Spinal cord (tissue), 10 donors: ENCODE results near the gene SORCS2. TPM values are rescaled to one million over a fixed set of nuclear protein-coding genes. Genes with fewer than 3 reads are reported as not detected.
A peak's percentile ranks its signal among the peaks of the same experiment; 100 is the strongest.

Source experiments
- DNase-seq, 6 donors: peaks; one replicate each; pipeline versions ENCODE4 v3.0.0 to v3.0.0-alpha.2; 2013 to 2015; ENCODE audit warnings: low spot score in 6 of 6, low read depth in 4 of 6
- H3K27ac ChIP-seq: one replicate; pipeline ENCODE4 v1.5.1; 2013; ENCODE audit warnings: low read depth, low read length, control low read depth
- H3K27me3 ChIP-seq: one replicate; pipeline ENCODE4 v1.6.1; 2013; ENCODE audit warnings: low read length; ENCODE audit not compliant: control insufficient read depth, insufficient read depth
- H3K36me3 ChIP-seq: one replicate; pipeline ENCODE4 v1.6.1; 2013; ENCODE audit warnings: low read length; ENCODE audit not compliant: control insufficient read depth, insufficient read depth
- H3K4me1 ChIP-seq: one replicate; pipeline ENCODE4 v1.6.1; 2013; ENCODE audit warnings: low read length; ENCODE audit not compliant: control insufficient read depth, insufficient read depth
- H3K4me3 ChIP-seq: one replicate; pipeline ENCODE4 v1.5.1; 2013; ENCODE audit warnings: low read depth, low read length, control low read depth
- H3K9me3 ChIP-seq: one replicate; pipeline ENCODE4 v1.6.1; 2013; ENCODE audit warnings: low read length; ENCODE audit not compliant: control insufficient read depth, insufficient read depth
- WGBS: methylation state at CpG from one replicate; pipeline ENCODE4 v1.1.5; 2013; ENCODE audit warnings: missing lambda C conversion rate; ENCODE audit not compliant: insufficient coverage; 5-methylcytosine and 5-hydroxymethylcytosine counted together
- polyA plus RNA-seq, 2 donors: library from polyadenylated mRNA; unstranded; fragments of 120-200 nt; gene quantifications; one replicate each; pipeline ENCODE4 v1.2.1, GENCODE V29; 2013; ENCODE audit not compliant: insufficient read length in 2 of 2
- total RNA-seq, 2 donors: library from RNA; depleted of rRNA in 1 of 2; stranded (reverse); fragments of 120-200 nt in 1 of 2; fragments of >200 nt in 1 of 2; gene quantifications; one replicate each; pipeline versions ENCODE4 v1.2.3 to v1.2.4, GENCODE V29; 2013 to 2014
- donor health status: healthy.

Gene SORCS2
- total and polyA plus RNA-seq, 4 donors: 7.3 to 24.8 (median 16.5) TPM

- Histone ChIP-seq H3K27ac (no peak overlapping the region), H3K4me1 (peaks cover 62% of the 10 kb centered on the region)
Observed at GRCh38 chr4:7366954-7367353, 174.6 kb downstream of the SORCS2 start.

GRCh38 chr4:7367406-7367805 is 175.1 kb downstream of the SORCS2 start:
- Histone ChIP-seq H3K27ac (no peak overlapping the region), H3K36me3 (no peaks in the 10 kb centered on the region), H3K4me1 (peaks cover 62% of the 10 kb centered on the region), H3K9me3 (no peaks in the 10 kb centered on the region), H3K27me3 (peaks cover 8% of the 10 kb centered on the region), H3K4me3 (no peak overlapping the region)
- 16% methylated on average over 12 of the region's 13 CpGs for WGBS
- DNase-seq: peak in 2 of 6 donors; percentile 55 to 85

More at GRCh38 chr4:7366954-7367353, 174.6 kb downstream of the SORCS2 start:
- no peaks in the 10 kb centered on the region for H3K9me3 ChIP-seq
- peaks cover 8% of the 10 kb centered on the region for H3K27me3 ChIP-seq
- H3K36me3 ChIP-seq: no peaks in the 10 kb centered on the region
- WGBS: 76% methylated on average over 7 of the region's 7 CpGs
- DNase-seq: no peak
- no peak overlapping the region for H3K4me3 ChIP-seq

DNA sequence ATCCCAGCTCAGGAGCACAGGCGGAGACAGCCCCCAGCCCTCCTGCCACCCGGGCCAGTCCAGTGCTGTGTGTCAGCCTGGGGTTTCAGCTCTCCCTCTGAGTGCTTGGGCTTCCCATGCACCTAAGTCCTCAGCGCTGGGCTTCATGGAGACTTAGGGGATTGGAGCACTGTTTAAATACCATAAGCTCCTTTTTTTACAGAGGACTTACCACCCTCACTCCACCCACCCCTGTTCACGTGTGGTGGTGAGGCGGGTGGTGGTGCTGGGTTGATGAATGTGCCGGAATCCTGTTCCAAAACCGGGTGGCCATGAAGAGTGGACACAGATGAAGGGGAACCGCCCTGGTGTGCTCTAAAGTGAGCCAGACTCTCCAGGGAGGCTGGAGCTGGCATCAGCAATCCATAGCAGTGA is 175.5 kb downstream of the SORCS2 start:
- Histone ChIP-seq H3K36me3 (no peaks in the 10 kb centered on the region), H3K27ac (no peak overlapping the region), H3K4me1 (peaks cover 62% of the 10 kb centered on the region), H3K9me3 (no peaks in the 10 kb centered on the region), H3K27me3 (peaks cover 8% of the 10 kb centered on the region), H3K4me3 (no peak overlapping the region)
- peak in 2 of 6 donors; percentile 29 to 52 for DNase-seq
- 40% methylated on average over 4 of the region's 8 CpGs for WGBS

DNA sequence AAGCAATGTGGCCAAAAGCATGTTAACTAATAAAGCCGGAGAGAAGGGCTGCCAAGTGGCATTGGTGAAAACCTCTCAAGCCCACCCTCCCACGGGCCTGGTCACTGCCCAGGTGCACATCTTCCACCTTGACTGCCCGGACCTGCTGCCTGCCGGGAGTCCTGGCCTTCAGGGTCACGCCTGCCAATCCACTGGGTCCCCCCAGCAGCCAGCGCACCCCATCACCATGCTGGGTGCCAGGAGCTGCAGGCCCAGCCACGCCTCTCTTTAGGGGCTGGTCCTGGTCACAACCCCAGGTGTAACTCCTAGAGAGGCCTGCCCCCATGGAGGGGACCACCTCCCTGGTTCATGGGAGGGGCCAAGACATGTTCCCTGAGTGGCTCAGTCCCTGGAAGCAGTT is 176.0 kb downstream of the SORCS2 start:
- H3K27ac ChIP-seq: no peak overlapping the region
- no peak for DNase-seq
- H3K36me3 ChIP-seq: no peaks in the 10 kb centered on the region
- H3K4me1 ChIP-seq: peaks cover 62% of the 10 kb centered on the region
- no peaks in the 10 kb centered on the region for H3K9me3 ChIP-seq
- 76% methylated on average over 7 of the region's 7 CpGs for WGBS
- no peak overlapping the region for H3K4me3 ChIP-seq
- peaks cover 8% of the 10 kb centered on the region for H3K27me3 ChIP-seq

DNA sequence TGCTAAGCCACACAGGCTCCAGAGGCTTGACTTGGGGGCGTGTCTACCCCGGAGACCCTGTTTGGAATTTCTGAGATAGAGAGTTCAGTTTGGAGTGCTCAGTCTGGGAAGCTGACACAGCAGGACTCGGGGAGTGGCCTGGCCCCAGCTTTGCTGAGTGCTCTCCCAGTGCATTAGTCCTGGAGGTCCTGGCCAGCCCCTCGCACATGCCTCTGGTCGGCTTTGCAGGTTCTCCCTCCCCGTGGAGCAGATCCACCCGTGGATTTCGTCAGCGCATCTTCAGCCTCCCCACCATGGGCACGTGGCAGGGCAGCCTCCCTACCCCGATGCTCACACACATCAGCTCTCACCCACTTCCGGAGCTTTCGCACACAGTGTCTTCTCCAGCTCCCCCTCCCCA is 177.2 kb downstream of the SORCS2 start:
- Histone ChIP-seq H3K9me3 (no peaks in the 10 kb centered on the region), H3K4me3 (no peak overlapping the region), H3K27ac (no peak overlapping the region), H3K4me1 (peaks cover 62% of the 10 kb centered on the region), H3K36me3 (no peaks in the 10 kb centered on the region), H3K27me3 (peaks cover 8% of the 10 kb centered on the region)
- WGBS: 90% methylated on average over 10 of the region's 13 CpGs
- no peak for DNase-seq

GRCh38 chr4:7370038-7370437 is 177.7 kb downstream of the SORCS2 start:
- no peak for DNase-seq

DNA sequence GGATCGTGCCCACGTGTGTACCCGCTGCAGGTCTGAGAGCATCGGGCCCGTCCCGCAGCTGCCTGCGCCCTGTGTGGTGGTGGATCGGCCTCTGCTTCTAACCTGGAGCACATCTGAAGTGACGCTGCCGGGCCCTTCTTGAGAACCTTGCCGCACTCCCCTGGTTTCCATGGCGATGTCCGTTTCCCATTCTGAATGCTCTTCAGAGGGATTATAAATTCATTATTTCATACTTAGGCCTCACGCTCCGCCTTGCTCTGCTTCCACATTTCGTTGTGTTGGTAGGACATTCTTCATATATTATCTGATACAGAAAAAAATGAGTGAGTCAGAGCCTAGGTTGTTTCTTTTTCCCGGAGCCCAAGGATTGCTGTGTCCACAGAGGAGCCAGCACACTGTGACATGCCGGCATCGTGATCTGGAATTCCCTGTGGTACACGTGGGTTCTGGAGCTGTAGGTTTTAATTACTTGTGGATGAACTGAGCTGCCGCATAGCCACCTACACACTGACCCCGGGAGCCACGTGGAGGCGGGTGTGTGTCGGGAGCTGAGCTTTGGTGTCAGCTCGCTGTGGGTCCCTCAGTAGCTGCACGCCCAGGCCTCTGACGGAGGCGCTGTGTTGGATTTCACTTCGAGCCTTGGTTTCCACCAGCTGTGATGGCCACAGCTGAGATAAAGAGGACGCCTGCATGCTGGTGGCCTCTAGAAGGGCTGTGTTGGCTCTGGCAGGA is 179.0 kb downstream of the SORCS2 start:
- DNase-seq: peak in 2 of 6 donors; percentile 44 to 87
- peaks cover 8% of the 10 kb centered on the region for H3K27me3 ChIP-seq
- no peak overlapping the region for H3K27ac ChIP-seq
- no peaks in the 10 kb centered on the region for H3K36me3 ChIP-seq
- H3K4me1 ChIP-seq: peaks cover 50% of the 10 kb centered on the region
- H3K4me3 ChIP-seq: no peak overlapping the region
- no peaks in the 10 kb centered on the region for H3K9me3 ChIP-seq
- 74% methylated on average over 27 of the region's 31 CpGs for WGBS

More at GRCh38 chr4:7370038-7370437, 177.7 kb downstream of the SORCS2 start:
- 89% methylated on average over 4 of the region's 7 CpGs for WGBS
- no peak overlapping the region for H3K4me3 ChIP-seq
- H3K36me3 ChIP-seq: no peaks in the 10 kb centered on the region
- H3K4me1 ChIP-seq: peaks cover 59% of the 10 kb centered on the region
- H3K27ac ChIP-seq: no peak overlapping the region
- peaks cover 8% of the 10 kb centered on the region for H3K27me3 ChIP-seq
- H3K9me3 ChIP-seq: no peaks in the 10 kb centered on the region

DNA sequence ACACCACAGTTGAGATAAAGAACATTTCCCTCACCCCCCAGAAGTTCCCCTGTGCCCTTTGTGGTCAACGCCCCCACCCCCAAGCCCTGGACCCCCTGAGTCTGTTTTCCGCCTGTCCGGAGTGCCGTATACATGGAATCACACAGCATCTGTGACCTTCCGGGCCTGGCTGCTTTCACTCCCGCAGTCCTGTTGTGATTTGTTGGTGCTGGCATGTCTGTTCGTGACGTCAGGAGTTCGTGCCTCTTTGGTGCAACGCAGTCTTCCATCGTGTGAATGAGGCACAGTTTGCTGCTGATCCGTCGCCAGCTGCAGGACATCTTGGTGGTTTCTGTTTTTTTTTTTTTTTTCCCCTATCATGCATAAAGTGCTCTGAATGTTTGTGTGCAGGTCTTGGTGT is 180.3 kb downstream of the SORCS2 start:
- Histone ChIP-seq H3K4me1 (peaks cover 43% of the 10 kb centered on the region), H3K27ac (no peak overlapping the region), H3K27me3 (no peaks in the 10 kb centered on the region), H3K9me3 (no peaks in the 10 kb centered on the region), H3K4me3 (no peak overlapping the region), H3K36me3 (no peaks in the 10 kb centered on the region)
- DNase-seq: no peak
- 82% methylated on average over 3 of the region's 13 CpGs for WGBS

- DNase-seq: no peak
- peaks cover 37% of the 10 kb centered on the region for H3K4me1 ChIP-seq
- H3K36me3 ChIP-seq: no peaks in the 10 kb centered on the region
- 97% methylated on average over 10 of the region's 10 CpGs for WGBS
- H3K27me3 ChIP-seq: no peaks in the 10 kb centered on the region
- H3K27ac ChIP-seq: no peak overlapping the region
- no peak overlapping the region for H3K4me3 ChIP-seq
- no peaks in the 10 kb centered on the region for H3K9me3 ChIP-seq
Observed at GRCh38 chr4:7374571-7374970, 182.2 kb downstream of the SORCS2 start.

- 64% methylated on average over 8 of the region's 9 CpGs for WGBS
- no peaks in the 10 kb centered on the region for H3K36me3 ChIP-seq
- no peaks in the 10 kb centered on the region for H3K27me3 ChIP-seq
- H3K4me1 ChIP-seq: peaks cover 38% of the 10 kb centered on the region
- H3K4me3 ChIP-seq: no peak overlapping the region
- peak in 2 of 6 donors; percentile 47 to 55 for DNase-seq
- H3K9me3 ChIP-seq: no peaks in the 10 kb centered on the region
- H3K27ac ChIP-seq: no peak overlapping the region
Observed at GRCh38 chr4:7375427-7375826, 183.1 kb downstream of the SORCS2 start.
